Karpas-422 (cell line): Measurements from ENCODE around the gene SLC6A1. TPM values are rescaled to one million over a fixed set of nuclear protein-coding genes. Genes with fewer than 3 reads are reported as not detected.

Experiments used
- DNase-seq: peaks from one replicate; pipeline ENCODE4 v3.0.0-alpha.2; 2015
- H2AFZ ChIP-seq: fragments of 200-600 bp; sonication (generic); 2 replicates; pipeline ENCODE4 v1.6.1; 2014; ENCODE audit warnings: antibody characterized with exemption, low read length, mixed read lengths
- H3K27ac ChIP-seq: fragments of 200-600 bp; sonication (generic); 2 replicates; pipeline ENCODE4 v1.5.1; 2014; ENCODE audit warnings: mild to moderate bottlenecking, low read length, moderate library complexity
- H3K27me3 ChIP-seq: fragments of 200-600 bp; sonication (generic); 2 replicates; pipeline ENCODE4 v1.6.1; 2014; ENCODE audit warnings: low read length, mixed read lengths
- H3K36me3 ChIP-seq: fragments of 200-600 bp; sonication (generic); 2 replicates; pipeline ENCODE4 v1.6.1; 2014; ENCODE audit warnings: low read length, mixed read lengths; ENCODE audit not compliant: insufficient read depth
- H3K4me1 ChIP-seq: fragments of 200-600 bp; sonication (generic); 2 replicates; pipeline ENCODE4 v1.6.1; 2014; ENCODE audit warnings: mild to moderate bottlenecking, low read length, mixed read lengths
- H3K4me2 ChIP-seq: fragments of 200-600 bp; sonication (generic); 2 replicates; pipeline ENCODE4 v1.6.1; 2014; ENCODE audit warnings: low read length, low read depth, mild to moderate bottlenecking; ENCODE audit not compliant: poor library complexity, severe bottlenecking
- H3K4me3 ChIP-seq: fragments of 200-600 bp; sonication (generic); 2 replicates; pipeline ENCODE4 v1.5.1; 2014; ENCODE audit warnings: mild to moderate bottlenecking, antibody characterized with exemption, low read length, mixed read lengths
- H3K79me2 ChIP-seq: fragments of 200-600 bp; sonication (generic); 2 replicates; pipeline ENCODE4 v1.6.1; 2014; ENCODE audit warnings: mild to moderate bottlenecking, low read length, mixed read lengths
- H3K9ac ChIP-seq: fragments of 200-600 bp; sonication (generic); 2 replicates; pipeline ENCODE4 v1.6.0; 2014; ENCODE audit warnings: low read length
- H3K9me2 ChIP-seq: fragments of 200-600 bp; sonication (generic), shearing (Covaris generic); replicated peaks from 2 replicates; pipeline ENCODE4 v1.6.0; 2014; ENCODE audit warnings: mild to moderate bottlenecking, low read length, moderate library complexity; ENCODE audit not compliant: insufficient read depth
- H3K9me3 ChIP-seq: fragments of 300-700, 200-600 bp; sonication (generic); 2 replicates; pipeline ENCODE4 v1.6.1; 2014; ENCODE audit warnings: low read length, mixed read lengths
- H4K20me1 ChIP-seq: fragments of 200-600 bp; sonication (generic); 2 replicates; pipeline ENCODE4 v1.6.1; 2014; ENCODE audit warnings: mild to moderate bottlenecking, antibody characterized with exemption, low read length, low read depth; ENCODE audit not compliant: insufficient read depth
- total RNA-seq: library from RNA; depleted of rRNA; stranded (reverse); fragments of >200 nt; shearing (Covaris generic); gene quantifications from 2 replicates; pipeline ENCODE4 v1.2.3, GENCODE V29; 2014; ENCODE audit warnings: low replicate concordance

The SLC6A1 gene
- total RNA-seq, 1 experiment from 2014 or later, result not detected

- Histone ChIP-seq H3K9me2 (no peaks in the 10 kb centered on the region), H2AFZ (no peak overlapping the region), H3K27me3 (no peaks in the 10 kb centered on the region), H4K20me1 (no peaks in the 10 kb centered on the region), H3K4me2 (no peak overlapping the region), H3K9me3 (no peaks in the 10 kb centered on the region), H3K9ac (no peak overlapping the region), H3K4me1 (peaks cover 10% of the 10 kb centered on the region), H3K4me3 (no peak overlapping the region), H3K79me2 (no peaks in the 10 kb centered on the region), H3K36me3 (no peaks in the 10 kb centered on the region), H3K27ac (no peak overlapping the region)
- DNase-seq, result no peak
These were observed 8.6 kb downstream of the SLC6A1 start for GRCh38 chr3:11001020-11001657.

DNA sequence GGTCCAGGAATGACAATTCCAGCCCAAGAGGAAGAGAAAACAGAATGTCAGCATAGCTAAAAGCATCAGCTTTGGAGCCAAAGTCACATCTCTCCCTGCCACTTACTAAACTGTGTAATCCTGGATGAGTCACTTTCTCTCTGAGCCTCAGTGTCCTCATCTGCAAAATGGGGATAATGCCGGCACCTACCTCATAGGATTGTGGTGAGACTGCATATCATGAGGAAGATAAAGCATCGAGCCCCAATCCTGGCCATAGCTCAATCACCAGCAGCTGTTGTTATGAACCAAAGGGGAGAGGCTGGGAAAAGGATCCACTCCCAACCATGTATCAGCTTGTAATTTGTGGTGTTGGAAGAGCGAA lies 9.1 kb downstream of the SLC6A1 start:
- no peak overlapping the region for H3K4me3 ChIP-seq
- H4K20me1 ChIP-seq, result no peaks in the 10 kb centered on the region
- no peak overlapping the region for H3K4me2 ChIP-seq
- no peaks in the 10 kb centered on the region for H3K79me2 ChIP-seq
- no peak overlapping the region for H2AFZ ChIP-seq
- no peak overlapping the region for H3K27ac ChIP-seq
- no peak overlapping the region for H3K9ac ChIP-seq
- H3K27me3 ChIP-seq, result no peaks in the 10 kb centered on the region
- H3K9me3 ChIP-seq, result no peaks in the 10 kb centered on the region
- H3K4me1 ChIP-seq, result peaks cover 10% of the 10 kb centered on the region
- DNase-seq, result no peak
- H3K9me2 ChIP-seq, result no peaks in the 10 kb centered on the region
- H3K36me3 ChIP-seq, result no peaks in the 10 kb centered on the region

GRCh38 chr3:11002371-11002807 lies 9.8 kb downstream of the SLC6A1 start:
- Histone ChIP-seq H2AFZ (no peak overlapping the region), H3K9me3 (no peaks in the 10 kb centered on the region), H3K79me2 (no peaks in the 10 kb centered on the region), H3K27me3 (no peaks in the 10 kb centered on the region), H3K36me3 (no peaks in the 10 kb centered on the region), H3K9ac (no peak overlapping the region), H3K4me2 (peak overlapping the region; percentile 41), H4K20me1 (no peaks in the 10 kb centered on the region), H3K9me2 (no peaks in the 10 kb centered on the region), H3K27ac (no peak overlapping the region), H3K4me3 (no peak overlapping the region), H3K4me1 (peaks cover 10% of the 10 kb centered on the region)
- DNase-seq, result peak; percentile 50

- Histone ChIP-seq H3K4me1 (peaks cover 10% of the 10 kb centered on the region), H3K27ac (no peak overlapping the region), H3K9me2 (no peaks in the 10 kb centered on the region), H3K4me2 (no peak overlapping the region), H2AFZ (no peak overlapping the region), H3K36me3 (no peaks in the 10 kb centered on the region), H3K27me3 (no peaks in the 10 kb centered on the region), H3K79me2 (no peaks in the 10 kb centered on the region), H3K9ac (no peak overlapping the region), H3K9me3 (no peaks in the 10 kb centered on the region), H4K20me1 (no peaks in the 10 kb centered on the region), H3K4me3 (no peak overlapping the region)
- no peak for DNase-seq
These were observed 12.0 kb downstream of the SLC6A1 start for GRCh38 chr3:11004563-11004962.

DNA sequence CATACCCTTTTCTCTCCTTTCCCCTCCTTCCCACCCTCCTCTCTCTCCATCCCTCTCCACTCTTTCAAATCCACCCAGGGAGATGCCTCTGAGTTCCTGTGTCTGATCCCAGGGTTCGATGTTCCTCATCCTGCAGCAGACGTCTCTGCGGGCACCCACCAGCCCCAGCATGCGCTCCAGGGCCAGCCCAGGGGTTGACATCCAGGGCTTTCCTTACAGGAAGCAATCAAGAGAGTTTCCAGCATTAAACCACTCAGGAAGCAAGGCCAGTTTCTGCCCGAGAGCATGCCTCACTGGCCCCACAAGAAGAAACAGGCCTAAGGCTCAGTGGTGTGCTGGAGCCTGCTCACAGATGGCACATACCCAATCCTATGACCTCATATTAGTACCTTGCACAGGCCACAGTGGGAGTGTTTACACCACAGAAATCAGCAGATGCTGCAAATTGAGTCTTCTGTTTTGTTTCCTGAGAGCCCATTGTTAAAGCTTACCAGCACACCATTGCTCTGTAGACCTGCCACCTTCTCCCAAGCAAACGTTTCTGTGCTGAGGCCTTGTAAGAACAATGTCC lies 13.2 kb downstream of the SLC6A1 start:
- Histone ChIP-seq H3K27ac (no peak overlapping the region), H4K20me1 (no peaks in the 10 kb centered on the region), H3K36me3 (no peaks in the 10 kb centered on the region), H3K9ac (no peak overlapping the region), H2AFZ (no peak overlapping the region), H3K4me2 (no peak overlapping the region), H3K27me3 (no peaks in the 10 kb centered on the region), H3K9me2 (no peaks in the 10 kb centered on the region), H3K79me2 (no peaks in the 10 kb centered on the region), H3K4me1 (peaks cover 10% of the 10 kb centered on the region), H3K4me3 (no peak overlapping the region), H3K9me3 (no peaks in the 10 kb centered on the region)
- no peak for DNase-seq

DNA sequence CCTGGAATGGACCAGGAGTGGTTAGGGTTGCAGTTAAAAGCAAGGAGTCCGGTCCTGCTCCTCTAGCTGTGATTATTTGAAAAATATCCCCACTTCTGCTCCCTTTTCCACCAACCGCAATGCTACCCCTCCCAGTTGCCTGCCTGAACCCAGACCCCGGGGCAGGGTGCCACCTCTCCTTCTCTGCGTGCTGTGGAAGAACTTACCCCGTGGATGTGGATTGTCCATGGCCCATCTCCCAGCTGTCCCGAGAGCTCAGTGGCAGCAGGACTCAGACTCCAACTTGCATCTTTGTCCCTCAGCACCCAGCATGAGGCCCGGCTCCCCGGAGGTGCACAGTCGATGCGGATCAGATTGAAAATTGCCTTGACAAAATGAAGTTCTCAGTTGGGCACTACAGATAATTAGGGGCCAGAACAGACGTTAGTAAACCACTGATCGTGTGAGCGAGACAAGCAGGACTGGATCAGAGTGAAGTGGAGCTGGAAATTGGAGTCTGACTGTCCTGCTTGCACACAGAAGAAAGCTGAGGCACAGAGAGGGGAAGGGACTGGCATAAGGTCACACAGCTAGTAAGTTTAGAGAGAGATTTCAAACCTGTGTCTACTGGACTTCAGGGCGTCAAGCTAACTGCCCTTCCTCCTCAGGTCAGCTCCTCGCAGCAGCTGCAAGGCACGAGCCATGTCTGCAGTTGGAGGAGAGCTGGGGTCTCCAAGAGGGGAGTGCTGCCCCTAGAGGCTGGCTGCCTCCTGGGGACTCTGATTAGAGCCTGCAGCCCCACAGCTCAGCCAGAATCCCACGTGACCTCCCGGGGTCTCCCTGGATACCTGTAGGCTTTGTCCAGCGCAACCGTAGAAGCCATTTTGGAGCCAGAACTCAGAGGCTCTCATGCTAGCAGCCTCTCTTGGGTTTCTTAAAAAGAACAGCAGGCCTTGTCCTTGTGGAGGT lies 14.7 kb downstream of the SLC6A1 start:
- Histone ChIP-seq H3K79me2 (no peaks in the 10 kb centered on the region), H3K4me1 (peaks cover 4% of the 10 kb centered on the region), H3K9me2 (no peaks in the 10 kb centered on the region), H4K20me1 (no peaks in the 10 kb centered on the region), H2AFZ (no peak overlapping the region), H3K9me3 (no peaks in the 10 kb centered on the region), H3K9ac (no peak overlapping the region), H3K27ac (no peak overlapping the region), H3K36me3 (no peaks in the 10 kb centered on the region), H3K27me3 (no peaks in the 10 kb centered on the region), H3K4me2 (no peak overlapping the region), H3K4me3 (no peak overlapping the region)
- DNase-seq, result no peak

DNA sequence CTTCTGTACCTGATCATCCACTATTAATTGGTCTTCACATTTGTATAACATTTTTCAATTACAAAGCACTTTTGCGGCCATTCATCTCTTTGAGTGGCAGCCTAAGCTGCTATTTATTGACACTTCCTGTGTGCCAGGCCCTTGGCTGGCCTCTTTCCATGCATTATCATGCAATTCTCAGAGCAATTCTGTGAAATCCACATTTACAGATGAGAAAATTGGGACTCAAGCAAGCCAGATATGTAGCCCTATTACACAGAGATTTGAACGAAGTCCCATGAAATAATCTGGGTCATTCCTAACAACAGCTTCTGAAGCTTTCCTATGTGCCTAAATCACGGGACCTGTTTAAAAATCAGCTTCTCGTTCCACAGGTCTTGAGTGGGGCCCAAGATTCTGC lies 17.4 kb downstream of the SLC6A1 start:
- Histone ChIP-seq H3K9me3 (no peaks in the 10 kb centered on the region), H4K20me1 (no peaks in the 10 kb centered on the region), H3K36me3 (no peaks in the 10 kb centered on the region), H3K79me2 (no peaks in the 10 kb centered on the region), H3K9me2 (no peaks in the 10 kb centered on the region), H3K27ac (no peak overlapping the region), H3K27me3 (no peaks in the 10 kb centered on the region), H3K4me1 (no peaks in the 10 kb centered on the region), H3K4me2 (no peak overlapping the region), H2AFZ (no peak overlapping the region), H3K4me3 (no peak overlapping the region), H3K9ac (no peak overlapping the region)
- no peak for DNase-seq

DNA sequence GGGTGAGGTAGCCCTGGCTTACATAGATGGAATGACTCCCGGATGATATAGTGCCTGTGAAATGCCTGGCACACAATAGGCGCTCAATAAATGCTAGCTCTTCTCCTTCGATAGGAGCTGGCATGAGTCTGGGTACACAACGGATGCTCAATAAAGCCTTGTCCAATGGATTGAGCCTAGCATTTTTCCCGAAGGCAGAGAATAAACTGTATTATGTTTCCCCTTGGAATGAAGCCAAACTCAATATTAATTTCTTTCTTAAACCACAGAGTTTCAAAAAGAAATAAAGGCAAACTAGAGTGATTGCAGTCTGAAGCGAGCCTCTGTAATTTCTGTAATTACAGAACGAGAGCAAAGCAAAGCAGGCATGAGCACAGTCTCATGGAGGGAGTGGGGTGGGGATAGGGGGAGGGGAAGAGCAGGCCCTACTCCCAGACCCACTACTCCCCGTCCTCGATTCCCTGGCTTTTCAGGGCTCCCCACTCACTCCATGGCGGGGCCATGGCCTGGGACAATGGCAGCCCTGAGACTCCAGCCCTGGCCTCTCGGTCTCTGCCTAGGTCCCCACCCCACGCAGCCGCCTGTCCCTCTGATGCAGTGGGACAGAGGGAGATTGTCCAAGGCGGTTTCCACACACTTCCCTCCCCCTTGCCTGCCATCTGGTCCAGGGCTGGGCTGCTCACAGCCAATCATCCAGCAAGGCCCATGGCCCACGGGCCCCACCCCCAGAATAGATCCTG lies 18.0 kb downstream of the SLC6A1 start:
- Histone ChIP-seq H2AFZ (no peak overlapping the region), H3K9me2 (no peaks in the 10 kb centered on the region), H3K9ac (no peak overlapping the region), H3K4me3 (no peak overlapping the region), H3K27ac (no peak overlapping the region), H3K4me2 (no peak overlapping the region), H3K4me1 (no peaks in the 10 kb centered on the region), H3K9me3 (no peaks in the 10 kb centered on the region), H3K27me3 (no peaks in the 10 kb centered on the region), H3K79me2 (no peaks in the 10 kb centered on the region), H4K20me1 (no peaks in the 10 kb centered on the region), H3K36me3 (no peaks in the 10 kb centered on the region)
- no peak for DNase-seq
